ENCODE data around the gene KIAA2012. TPM values are rescaled to one million over a fixed set of nuclear protein-coding genes. Genes with fewer than 3 reads are reported as not detected.

Gene KIAA2012
- total RNA-seq, 1 donor from 2014 or later, result under 0.01 TPM

DNA sequence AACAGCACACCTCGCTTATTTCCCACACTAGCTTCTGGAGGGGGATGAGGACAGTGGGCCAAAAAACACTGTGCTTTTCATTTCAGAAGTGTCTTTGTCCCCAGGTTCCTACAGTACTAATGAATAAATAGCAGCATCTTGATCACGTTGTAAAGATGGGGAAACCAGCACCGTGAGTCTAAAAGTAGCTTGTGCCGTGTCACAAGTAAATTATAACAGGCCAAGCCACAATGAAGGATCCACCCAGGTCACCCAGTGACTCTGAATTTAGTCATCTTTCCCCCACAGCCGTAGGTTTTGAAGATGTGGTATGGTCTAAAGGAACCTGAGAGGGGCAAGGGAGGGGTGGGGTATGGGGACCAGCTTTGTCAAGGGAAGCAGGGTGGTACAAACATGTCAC is 30.6 kb upstream of the KIAA2012 start:
- H3K27me3 ChIP-seq (ENCODE audit: control insufficient read depth in 3 of 3, insufficient read depth in 3 of 3, low read length in 3 of 3), result peaks cover 0 to 4% (median 0%) of the 10 kb centered on the region in 3 donors
- peaks cover 12 to 30% (median 25%) of the 10 kb centered on the region in 3 donors for H3K4me1 ChIP-seq (ENCODE audit: control insufficient read depth in 3 of 3, insufficient read depth in 3 of 3, low read length in 3 of 3)
- H3K36me3 ChIP-seq (ENCODE audit: control insufficient read depth in 3 of 3, insufficient read depth in 3 of 3, low read length in 3 of 3), result no peaks in the 10 kb centered on the region
- no peak overlapping the region for H3K9ac ChIP-seq (ENCODE audit: low read depth in 1 of 3, low read length in 3 of 3)
- H3K9me3 ChIP-seq (ENCODE audit: control insufficient read depth in 3 of 3, low read length in 3 of 3), result no peaks in the 10 kb centered on the region
- H3K4me3 ChIP-seq (ENCODE audit: low read length in 3 of 3), result no peak overlapping the region
- no peak overlapping the region for H3K27ac ChIP-seq (ENCODE audit: low read depth, low read length)

DNA sequence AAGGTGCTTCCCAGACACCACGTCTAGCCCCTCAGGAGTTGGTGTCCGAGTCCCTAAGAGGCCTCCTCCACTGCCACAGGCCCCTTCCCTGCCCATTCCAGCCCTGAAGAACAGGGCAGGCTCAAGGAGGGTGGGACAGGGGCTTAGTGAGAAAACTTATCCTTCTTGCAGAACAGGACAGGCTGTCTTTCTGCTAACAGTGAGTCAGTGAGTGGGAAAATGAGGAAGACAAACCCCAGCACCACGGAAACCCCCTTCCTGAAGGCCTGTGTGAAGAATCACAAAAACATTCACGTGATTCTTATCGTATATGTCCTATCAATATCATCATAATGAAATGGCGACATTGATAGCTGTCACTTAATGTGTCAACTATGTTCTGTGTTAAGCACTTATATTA is 29.6 kb upstream of the KIAA2012 start:
- Histone ChIP-seq H3K4me3 (ENCODE audit: low read length in 3 of 3) (no peak overlapping the region), H3K27ac (ENCODE audit: low read depth, low read length) (no peak overlapping the region), H3K27me3 (ENCODE audit: control insufficient read depth in 3 of 3, insufficient read depth in 3 of 3, low read length in 3 of 3) (peaks cover 0 to 4% (median 0%) of the 10 kb centered on the region in 3 donors), H3K9ac (ENCODE audit: low read depth in 1 of 3, low read length in 3 of 3) (no peak overlapping the region), H3K9me3 (ENCODE audit: control insufficient read depth in 3 of 3, low read length in 3 of 3) (no peaks in the 10 kb centered on the region), H3K4me1 (ENCODE audit: control insufficient read depth in 3 of 3, insufficient read depth in 3 of 3, low read length in 3 of 3) (peaks cover 12 to 30% (median 23%) of the 10 kb centered on the region in 3 donors), H3K36me3 (ENCODE audit: control insufficient read depth in 3 of 3, insufficient read depth in 3 of 3, low read length in 3 of 3) (no peaks in the 10 kb centered on the region)

DNA sequence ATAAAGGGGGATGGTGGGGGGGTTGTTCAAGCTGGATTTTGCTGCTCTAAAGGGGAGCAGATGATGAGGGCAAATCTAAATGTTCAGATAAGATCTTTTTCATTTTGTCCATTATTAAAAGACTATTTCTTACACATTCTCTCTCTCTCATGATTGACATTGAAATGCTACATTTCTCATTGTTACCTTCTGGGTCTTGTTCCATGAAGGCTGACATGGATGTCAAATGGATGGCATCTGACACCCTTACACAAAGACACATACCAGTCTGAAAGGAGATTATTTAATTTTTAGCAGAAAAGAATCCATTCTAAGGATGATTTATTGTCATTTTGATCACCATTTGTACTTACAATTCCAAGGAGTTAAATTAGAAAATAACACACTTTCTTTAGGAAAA is 28.3 kb upstream of the KIAA2012 start:
- no peaks in the 10 kb centered on the region for H3K9me3 ChIP-seq (ENCODE audit: control insufficient read depth in 3 of 3, low read length in 3 of 3)
- no peak overlapping the region for H3K4me3 ChIP-seq (ENCODE audit: low read length in 3 of 3)
- no peaks in the 10 kb centered on the region for H3K36me3 ChIP-seq (ENCODE audit: control insufficient read depth in 3 of 3, insufficient read depth in 3 of 3, low read length in 3 of 3)
- peaks cover 9 to 19% (median 11%) of the 10 kb centered on the region in 3 donors for H3K4me1 ChIP-seq (ENCODE audit: control insufficient read depth in 3 of 3, insufficient read depth in 3 of 3, low read length in 3 of 3)
- no peak overlapping the region for H3K27ac ChIP-seq (ENCODE audit: low read depth, low read length)
- H3K27me3 ChIP-seq (ENCODE audit: control insufficient read depth in 3 of 3, insufficient read depth in 3 of 3, low read length in 3 of 3), result peaks cover 0 to 4% (median 0%) of the 10 kb centered on the region in 3 donors
- H3K9ac ChIP-seq (ENCODE audit: low read depth in 1 of 3, low read length in 3 of 3), result no peak overlapping the region

DNA sequence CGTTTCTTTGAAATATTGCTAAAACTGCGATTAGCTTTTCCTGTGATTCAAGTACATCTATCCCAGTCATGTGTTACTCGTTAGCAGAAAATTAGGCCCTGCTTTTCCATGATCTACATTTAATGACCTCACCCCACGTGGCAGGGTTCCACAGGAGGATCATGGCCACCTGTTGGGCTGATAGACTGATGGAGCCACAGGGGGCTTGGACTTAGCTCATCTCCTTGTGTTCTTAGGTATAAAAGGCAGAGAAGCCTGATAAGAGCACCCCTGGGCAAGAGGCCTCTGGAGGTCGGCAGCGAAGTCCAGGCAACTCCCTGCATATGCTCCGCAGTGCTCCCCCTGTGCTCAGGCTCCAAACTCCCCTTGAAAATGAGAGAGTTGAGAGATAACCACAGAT is 26.5 kb upstream of the KIAA2012 start:
- no peak overlapping the region for H3K4me3 ChIP-seq (ENCODE audit: low read length in 3 of 3)
- H3K27ac ChIP-seq (ENCODE audit: low read depth, low read length), result no peak overlapping the region
- H3K36me3 ChIP-seq (ENCODE audit: control insufficient read depth in 3 of 3, insufficient read depth in 3 of 3, low read length in 3 of 3), result no peaks in the 10 kb centered on the region
- H3K9me3 ChIP-seq (ENCODE audit: control insufficient read depth in 3 of 3, low read length in 3 of 3), result no peaks in the 10 kb centered on the region
- H3K27me3 ChIP-seq (ENCODE audit: control insufficient read depth in 3 of 3, insufficient read depth in 3 of 3, low read length in 3 of 3), result peaks cover 0 to 4% (median 0%) of the 10 kb centered on the region in 3 donors
- peaks cover 4 to 11% (median 6%) of the 10 kb centered on the region in 3 donors for H3K4me1 ChIP-seq (ENCODE audit: control insufficient read depth in 3 of 3, insufficient read depth in 3 of 3, low read length in 3 of 3)
- H3K9ac ChIP-seq (ENCODE audit: low read depth in 1 of 3, low read length in 3 of 3), result no peak overlapping the region

DNA sequence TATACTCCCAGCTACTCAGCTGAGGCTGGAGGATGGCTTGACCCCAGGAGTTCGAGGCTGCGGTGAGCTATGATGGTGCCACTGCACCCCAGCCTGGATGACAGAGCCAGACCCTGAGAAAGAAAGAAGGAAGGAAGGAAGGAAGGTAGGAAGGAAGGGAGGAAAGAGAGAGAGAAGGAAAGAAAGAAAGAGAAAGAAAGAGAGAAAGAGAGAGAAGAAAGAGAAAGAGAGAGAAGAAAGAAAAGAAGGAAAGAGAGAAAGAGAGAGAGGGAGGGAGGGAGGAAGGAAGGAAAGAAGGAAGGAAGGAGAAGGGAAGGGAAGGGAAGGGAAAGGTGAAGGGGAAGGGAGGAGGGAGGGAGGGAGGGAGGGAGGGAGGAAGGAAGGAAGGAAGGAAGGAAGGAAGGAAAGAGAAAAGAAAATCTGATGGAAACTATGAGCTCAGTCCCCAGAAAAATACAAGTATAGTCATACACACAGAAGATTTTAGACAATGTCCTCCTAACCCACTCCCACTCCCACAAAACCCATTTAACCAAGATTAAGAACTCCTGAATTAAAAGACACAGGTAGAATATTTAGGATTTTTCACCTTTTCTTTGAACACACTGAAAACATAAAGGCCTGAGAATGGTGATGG is 23.8 kb upstream of the KIAA2012 start:
- peaks cover 0 to 4% (median 0%) of the 10 kb centered on the region in 3 donors for H3K27me3 ChIP-seq (ENCODE audit: control insufficient read depth in 3 of 3, insufficient read depth in 3 of 3, low read length in 3 of 3)
- H3K36me3 ChIP-seq (ENCODE audit: control insufficient read depth in 3 of 3, insufficient read depth in 3 of 3, low read length in 3 of 3), result no peaks in the 10 kb centered on the region
- peaks cover 0 to 12% (median 6%) of the 10 kb centered on the region in 3 donors for H3K4me1 ChIP-seq (ENCODE audit: control insufficient read depth in 3 of 3, insufficient read depth in 3 of 3, low read length in 3 of 3)
- H3K27ac ChIP-seq (ENCODE audit: low read depth, low read length), result no peak overlapping the region
- H3K9me3 ChIP-seq (ENCODE audit: control insufficient read depth in 3 of 3, low read length in 3 of 3), result no peaks in the 10 kb centered on the region
- no peak overlapping the region for H3K9ac ChIP-seq (ENCODE audit: low read depth in 1 of 3, low read length in 3 of 3)
- no peak overlapping the region for H3K4me3 ChIP-seq (ENCODE audit: low read length in 3 of 3)

DNA sequence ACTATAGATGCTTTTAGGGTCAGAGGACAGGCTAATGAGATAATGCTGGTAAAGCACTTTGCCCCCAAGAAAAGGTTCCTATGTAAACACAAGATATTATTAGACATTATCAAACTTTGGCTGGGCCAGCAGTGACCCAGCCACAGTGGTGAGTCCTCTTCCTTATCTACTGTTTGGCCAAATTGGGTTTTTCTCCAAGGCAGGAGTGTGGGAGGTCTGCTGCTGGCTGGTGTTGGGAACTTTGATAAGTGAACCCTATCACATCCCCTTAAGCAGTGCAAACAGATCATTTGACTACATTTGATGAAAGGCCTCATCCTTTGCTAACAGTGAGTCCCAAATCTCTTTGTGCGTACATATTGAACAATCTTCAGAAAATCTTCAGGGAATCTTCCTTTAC is 23.2 kb upstream of the KIAA2012 start:
- Histone ChIP-seq H3K36me3 (ENCODE audit: control insufficient read depth in 3 of 3, insufficient read depth in 3 of 3, low read length in 3 of 3) (no peaks in the 10 kb centered on the region), H3K4me1 (ENCODE audit: control insufficient read depth in 3 of 3, insufficient read depth in 3 of 3, low read length in 3 of 3) (peaks cover 0 to 12% (median 6%) of the 10 kb centered on the region in 3 donors), H3K9me3 (ENCODE audit: control insufficient read depth in 3 of 3, low read length in 3 of 3) (no peaks in the 10 kb centered on the region), H3K27me3 (ENCODE audit: control insufficient read depth in 3 of 3, insufficient read depth in 3 of 3, low read length in 3 of 3) (peaks cover 0 to 4% (median 0%) of the 10 kb centered on the region in 3 donors), H3K27ac (ENCODE audit: low read depth, low read length) (no peak overlapping the region), H3K4me3 (ENCODE audit: low read length in 3 of 3) (no peak overlapping the region), H3K9ac (ENCODE audit: low read depth in 1 of 3, low read length in 3 of 3) (no peak overlapping the region)

DNA sequence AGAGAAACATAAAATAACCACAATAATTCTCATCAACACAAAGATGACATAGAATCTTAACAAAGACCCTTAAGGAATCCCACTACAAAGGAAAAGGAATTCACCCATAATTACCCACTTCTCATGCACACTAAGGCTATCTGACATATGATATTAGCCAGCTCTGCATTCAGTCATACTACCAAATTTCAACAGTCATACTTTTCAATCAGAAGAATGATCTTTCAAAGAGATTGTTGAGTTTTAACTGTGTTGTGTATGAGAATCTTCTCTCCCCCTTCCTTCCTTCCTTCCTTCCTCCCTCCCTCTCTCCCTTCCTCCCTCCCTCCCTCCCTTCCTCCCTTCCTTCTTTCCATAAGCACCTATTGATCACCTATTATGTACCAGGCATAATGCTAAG is 22.4 kb upstream of the KIAA2012 start:
- no peak overlapping the region for H3K27ac ChIP-seq (ENCODE audit: low read depth, low read length)
- H3K4me1 ChIP-seq (ENCODE audit: control insufficient read depth in 3 of 3, insufficient read depth in 3 of 3, low read length in 3 of 3), result peaks cover 0 to 12% (median 6%) of the 10 kb centered on the region in 3 donors
- H3K27me3 ChIP-seq (ENCODE audit: control insufficient read depth in 3 of 3, insufficient read depth in 3 of 3, low read length in 3 of 3), result no peaks in the 10 kb centered on the region
- no peaks in the 10 kb centered on the region for H3K36me3 ChIP-seq (ENCODE audit: control insufficient read depth in 3 of 3, insufficient read depth in 3 of 3, low read length in 3 of 3)
- no peaks in the 10 kb centered on the region for H3K9me3 ChIP-seq (ENCODE audit: control insufficient read depth in 3 of 3, low read length in 3 of 3)
- H3K9ac ChIP-seq (ENCODE audit: low read depth in 1 of 3, low read length in 3 of 3), result no peak overlapping the region
- no peak overlapping the region for H3K4me3 ChIP-seq (ENCODE audit: low read length in 3 of 3)

DNA sequence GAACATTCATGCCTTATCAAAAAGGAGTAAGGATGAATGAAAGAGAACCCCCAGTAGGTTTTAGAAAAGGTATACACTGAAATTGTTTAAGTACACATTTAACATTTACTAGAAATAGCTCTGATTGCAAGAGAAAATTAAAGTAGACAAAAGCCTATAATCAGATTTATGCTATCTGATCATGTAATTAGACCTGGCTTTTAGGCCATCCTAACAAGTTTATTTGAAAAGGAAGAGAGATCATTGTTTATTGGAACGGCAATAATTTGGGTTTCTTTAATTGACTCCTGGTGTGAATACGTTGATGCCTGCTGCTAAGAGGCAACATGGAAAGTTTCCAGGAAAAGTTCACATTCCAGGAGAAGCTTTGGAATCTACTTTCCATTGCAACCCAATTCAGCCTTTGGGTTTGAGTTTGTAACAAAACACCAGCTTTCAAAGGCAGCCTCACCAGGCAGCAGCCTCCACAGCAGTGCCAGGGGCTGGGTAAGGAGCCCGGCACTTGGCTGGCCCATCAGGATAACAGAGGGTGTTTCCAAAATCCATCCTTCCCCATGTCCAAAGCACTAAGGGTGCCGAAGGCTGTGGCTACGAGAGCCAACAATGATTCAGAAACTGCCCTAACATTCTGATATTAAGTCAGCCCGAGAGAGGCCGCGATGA is 21.4 kb upstream of the KIAA2012 start:
- peak overlapping the region in 1 of 3 donors; percentile 19 for H3K4me3 ChIP-seq (ENCODE audit: low read length in 3 of 3)
- H3K9ac ChIP-seq (ENCODE audit: low read depth in 1 of 3, low read length in 3 of 3), result no peak overlapping the region
- peaks cover 0 to 3% (median 2%) of the 10 kb centered on the region in 3 donors for H3K27me3 ChIP-seq (ENCODE audit: control insufficient read depth in 3 of 3, insufficient read depth in 3 of 3, low read length in 3 of 3)
- H3K27ac ChIP-seq (ENCODE audit: low read depth, low read length), result peak overlapping the region; percentile 27
- no peaks in the 10 kb centered on the region for H3K9me3 ChIP-seq (ENCODE audit: control insufficient read depth in 3 of 3, low read length in 3 of 3)
- H3K36me3 ChIP-seq (ENCODE audit: control insufficient read depth in 3 of 3, insufficient read depth in 3 of 3, low read length in 3 of 3), result no peaks in the 10 kb centered on the region
- peaks cover 0 to 12% (median 6%) of the 10 kb centered on the region in 3 donors for H3K4me1 ChIP-seq (ENCODE audit: control insufficient read depth in 3 of 3, insufficient read depth in 3 of 3, low read length in 3 of 3)

DNA sequence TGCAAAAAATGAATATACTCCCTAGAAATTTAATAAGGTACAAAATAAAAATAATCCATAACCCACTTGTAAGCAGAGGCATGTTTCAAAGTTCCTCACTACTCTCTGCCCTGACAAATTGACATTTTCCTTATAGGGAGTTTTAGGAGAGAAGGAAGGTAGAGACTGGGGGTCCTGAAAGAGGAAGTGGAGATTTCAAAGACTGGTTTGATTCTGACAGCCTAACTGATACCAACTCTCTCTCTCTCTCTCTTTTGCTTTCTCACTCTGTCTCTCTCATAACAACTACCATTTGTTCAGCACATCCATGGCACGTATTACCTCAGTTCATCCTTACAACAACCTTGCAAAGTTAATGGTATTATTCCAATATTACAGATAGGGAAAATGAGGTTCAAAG is 20.8 kb upstream of the KIAA2012 start:
- Histone ChIP-seq H3K36me3 (ENCODE audit: control insufficient read depth in 3 of 3, insufficient read depth in 3 of 3, low read length in 3 of 3) (no peaks in the 10 kb centered on the region), H3K4me1 (ENCODE audit: control insufficient read depth in 3 of 3, insufficient read depth in 3 of 3, low read length in 3 of 3) (peaks cover 0 to 12% (median 6%) of the 10 kb centered on the region in 3 donors), H3K9me3 (ENCODE audit: control insufficient read depth in 3 of 3, low read length in 3 of 3) (no peaks in the 10 kb centered on the region), H3K9ac (ENCODE audit: low read depth in 1 of 3, low read length in 3 of 3) (no peak overlapping the region), H3K27ac (ENCODE audit: low read depth, low read length) (no peak overlapping the region), H3K27me3 (ENCODE audit: control insufficient read depth in 3 of 3, insufficient read depth in 3 of 3, low read length in 3 of 3) (peaks cover 0 to 3% (median 2%) of the 10 kb centered on the region in 3 donors), H3K4me3 (ENCODE audit: low read length in 3 of 3) (peak overlapping the region in 1 of 3 donors; percentile 19)

DNA sequence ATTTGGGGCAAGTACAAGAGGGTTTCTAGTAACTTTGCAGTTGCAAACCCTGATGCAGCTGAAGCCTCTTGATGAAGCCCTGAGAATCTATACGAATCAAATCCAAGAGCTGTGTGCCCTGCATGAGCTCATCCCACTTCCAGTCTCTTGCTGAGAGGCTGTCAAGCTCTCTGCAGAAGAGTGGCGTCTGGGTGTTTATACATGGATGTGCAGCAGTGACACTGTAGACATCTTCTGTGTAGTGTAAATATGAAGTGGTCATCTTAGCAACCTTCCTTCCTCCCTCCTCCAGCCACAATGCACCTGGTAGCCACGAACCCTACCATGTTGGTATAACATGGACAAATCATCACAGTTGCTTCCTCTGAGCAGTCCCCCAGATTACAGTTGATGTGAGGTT is 18.4 kb upstream of the KIAA2012 start:
- no peak overlapping the region for H3K27ac ChIP-seq (ENCODE audit: low read depth, low read length)
- H3K27me3 ChIP-seq (ENCODE audit: control insufficient read depth in 3 of 3, insufficient read depth in 3 of 3, low read length in 3 of 3), result peaks cover 0 to 3% (median 2%) of the 10 kb centered on the region in 3 donors
- H3K4me3 ChIP-seq (ENCODE audit: low read length in 3 of 3), result no peak overlapping the region
- H3K4me1 ChIP-seq (ENCODE audit: control insufficient read depth in 3 of 3, insufficient read depth in 3 of 3, low read length in 3 of 3), result peaks cover 0 to 12% (median 6%) of the 10 kb centered on the region in 3 donors
- no peak overlapping the region for H3K9ac ChIP-seq (ENCODE audit: low read depth in 1 of 3, low read length in 3 of 3)
- H3K36me3 ChIP-seq (ENCODE audit: control insufficient read depth in 3 of 3, insufficient read depth in 3 of 3, low read length in 3 of 3), result no peaks in the 10 kb centered on the region
- H3K9me3 ChIP-seq (ENCODE audit: control insufficient read depth in 3 of 3, low read length in 3 of 3), result no peaks in the 10 kb centered on the region
